ENCODE data around the gene TFAP2A.

- TF ChIP-seq SIN3A (IDR thresholded peaks at IDR 0.05; ENCODE audit: borderline replicate concordance, insufficient read depth, low read length) (no peak), TAF1 (IDR thresholded peaks at IDR 0.05; ENCODE audit: borderline replicate concordance, insufficient read depth, low read length) (no peak), POLR2AphosphoS5 (IDR thresholded peaks at IDR 0.05; ENCODE audit: low read depth, low read length) (no peak)
- TF ChIP-seq, protein P1, sequence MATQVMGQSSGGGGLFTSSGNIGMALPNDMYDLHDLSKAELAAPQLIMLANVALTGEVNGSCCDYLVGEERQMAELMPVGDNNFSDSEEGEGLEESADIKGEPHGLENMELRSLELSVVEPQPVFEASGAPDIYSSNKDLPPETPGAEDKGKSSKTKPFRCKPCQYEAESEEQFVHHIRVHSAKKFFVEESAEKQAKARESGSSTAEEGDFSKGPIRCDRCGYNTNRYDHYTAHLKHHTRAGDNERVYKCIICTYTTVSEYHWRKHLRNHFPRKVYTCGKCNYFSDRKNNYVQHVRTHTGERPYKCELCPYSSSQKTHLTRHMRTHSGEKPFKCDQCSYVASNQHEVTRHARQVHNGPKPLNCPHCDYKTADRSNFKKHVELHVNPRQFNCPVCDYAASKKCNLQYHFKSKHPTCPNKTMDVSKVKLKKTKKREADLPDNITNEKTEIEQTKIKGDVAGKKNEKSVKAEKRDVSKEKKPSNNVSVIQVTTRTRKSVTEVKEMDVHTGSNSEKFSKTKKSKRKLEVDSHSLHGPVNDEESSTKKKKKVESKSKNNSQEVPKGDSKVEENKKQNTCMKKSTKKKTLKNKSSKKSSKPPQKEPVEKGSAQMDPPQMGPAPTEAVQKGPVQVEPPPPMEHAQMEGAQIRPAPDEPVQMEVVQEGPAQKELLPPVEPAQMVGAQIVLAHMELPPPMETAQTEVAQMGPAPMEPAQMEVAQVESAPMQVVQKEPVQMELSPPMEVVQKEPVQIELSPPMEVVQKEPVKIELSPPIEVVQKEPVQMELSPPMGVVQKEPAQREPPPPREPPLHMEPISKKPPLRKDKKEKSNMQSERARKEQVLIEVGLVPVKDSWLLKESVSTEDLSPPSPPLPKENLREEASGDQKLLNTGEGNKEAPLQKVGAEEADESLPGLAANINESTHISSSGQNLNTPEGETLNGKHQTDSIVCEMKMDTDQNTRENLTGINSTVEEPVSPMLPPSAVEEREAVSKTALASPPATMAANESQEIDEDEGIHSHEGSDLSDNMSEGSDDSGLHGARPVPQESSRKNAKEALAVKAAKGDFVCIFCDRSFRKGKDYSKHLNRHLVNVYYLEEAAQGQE (IDR thresholded peaks at IDR 0.05; ENCODE audit: insufficient read depth in 1 of 2, low read depth in 2 of 2, low read length in 2 of 2) = no peak
Measured at GRCh38 chr6:10451828-10452509, 37.1 kb upstream of the TFAP2A start.

All from PFSK-1 (cell line).